A549 (cell line): ENCODE data around the gene PTOV1.

Source experiments
- CBX8 ChIP-seq: fragments of 200-600 bp; sonication (generic); IDR thresholded peaks from 2 replicates; pipeline ENCODE4 v1.6.1; 2016
- CEBPB ChIP-seq, 2 experiments: fragments of >200 bp in 1 of 2; sonication (Bioruptor Twin) in 1 of 2; formaldehyde crosslinking in 1 of 2; IDR thresholded peaks; 2 replicates each; pipeline ENCODE4 v1.6.1; 2012 to 2016
- CTCF ChIP-seq: fragments of >200 bp; sonication (Bioruptor Twin); formaldehyde crosslinking; IDR thresholded peaks from 3 replicates; pipeline ENCODE4 v1.5.1; 2016
- JUNB ChIP-seq: fragments of >200 bp; sonication (Bioruptor Twin); formaldehyde crosslinking; IDR thresholded peaks from 2 replicates; pipeline ENCODE4 v1.6.1; 2016
- NR3C1 ChIP-seq: fragments of >200 bp; sonication (Bioruptor Twin); formaldehyde crosslinking; IDR thresholded peaks from 3 replicates; pipeline ENCODE4 v1.6.1; 2017
- PBX3 ChIP-seq: IDR thresholded peaks from 2 replicates; pipeline ENCODE4 v1.6.1; 2012
- PHF8 ChIP-seq: fragments of 200-600 bp; sonication (generic); IDR thresholded peaks from 2 replicates; pipeline ENCODE4 v1.6.1; 2016; ENCODE audit warnings: low read depth, mild to moderate bottlenecking, antibody characterized with exemption, moderate library complexity, borderline replicate concordance
- POLR2A ChIP-seq: IDR thresholded peaks from 2 replicates; pipeline ENCODE4 v1.6.1; 2012; ENCODE audit warnings: mild to moderate bottlenecking, low read length
- RAD21 ChIP-seq, 2 experiments: fragments of >200 bp in 1 of 2; sonication (Bioruptor Twin) in 1 of 2; formaldehyde crosslinking in 1 of 2; IDR thresholded peaks in 1 of 2; conservative IDR thresholded peaks in 1 of 2; 2 replicates in 1 of 2; 3 replicates in 1 of 2; pipeline ENCODE4 v1.6.1; 2012 to 2018; ENCODE audit warnings: inconsistent platforms in 1 of 2
- RNF2 ChIP-seq: fragments of 200-600 bp; sonication (generic); IDR thresholded peaks from 2 replicates; pipeline ENCODE4 v1.6.1; 2016; ENCODE audit warnings: low read depth, mild to moderate bottlenecking, antibody characterized with exemption, moderate library complexity, borderline replicate concordance
- TFCP2L1 ChIP-seq: fragments of 250-450 bp; sonication (Bioruptor Pico); IDR thresholded peaks from 2 replicates; pipeline ENCODE4 v1.5.0; 2021; ENCODE audit warnings: mild to moderate bottlenecking
- ZFP36 ChIP-seq: fragments of 450-650 bp; IDR thresholded peaks from 2 replicates; pipeline ENCODE4 v1.6.1; 2014; ENCODE audit warnings: borderline replicate concordance; ENCODE audit not compliant: partially characterized antibody

- no peak for TF ChIP-seq TFCP2L1 (CRISPR knock-in tag)
- TF ChIP-seq NR3C1 = no peak
- no peak for TF ChIP-seq POLR2A
- TF ChIP-seq JUNB = no peak
- TF ChIP-seq CBX8 = no peak
- no peak for TF ChIP-seq CTCF
- TF ChIP-seq CEBPB (IDR thresholded peaks at IDR 0.05) = no peak
- no peak for TF ChIP-seq PBX3
- TF ChIP-seq ZFP36 = no peak
- no peak for TF ChIP-seq RAD21 (conservative IDR thresholded peaks at IDR 0.05 in 1 of 2, IDR thresholded peaks at IDR 0.05 in 1 of 2)
- no peak for TF ChIP-seq RNF2
- no peak for TF ChIP-seq PHF8
Measured at GRCh38 chr19:49805822-49806619, 44.9 kb upstream of the PTOV1 start.
